GM21576 (cell line): ENCODE measurements around the gene MT1G.
A peak's percentile ranks its signal among the peaks of the same experiment; 100 is the strongest.
"Not testable (repeated sequence)": the region's sequence is repeated elsewhere in the genome, so short reads cannot be mapped to it uniquely, and the experiment has no call there.

Experiments used
- ATAC-seq: cut with Tn5 transposase; IDR thresholded peaks from one replicate; pipeline ENCODE4 v1.9.1; 2021; ENCODE audit warnings: mild to moderate bottlenecking, moderate library complexity; ENCODE audit not compliant: unreplicated experiment

MT1G gene

GRCh38 chr16:56637814-56638750 lies 29.8 kb downstream of the MT1G start, which contains the start of gene MT1A:
MT1A (plus strand) TSS chr16:56638666; CDS start chr16:56638739, 73 bp downstream.
- ATAC-seq, result no peak

- no peak for ATAC-seq
Observed at GRCh38 chr16:56636616-56637413, 31.1 kb downstream of the MT1G start.

- ATAC-seq, result no peak
Observed at GRCh38 chr16:56635441-56635967, 32.4 kb downstream of the MT1G start.

GRCh38 chr16:56634715-56635440 lies 33.0 kb downstream of the MT1G start:
- no peak for ATAC-seq

GRCh38 chr16:56633535-56633934 lies 34.3 kb downstream of the MT1G start:
- no peak for ATAC-seq

GRCh38 chr16:56632848-56633365 lies 35.0 kb downstream of the MT1G start:
- ATAC-seq, result no peak

- no peak for ATAC-seq
Observed at GRCh38 chr16:56632156-56632847, 35.6 kb downstream of the MT1G start, which contains the start of gene MT1M. MT1M (plus strand) TSS chr16:56632659; CDS start chr16:56632732, 73 bp downstream.

- no peak for ATAC-seq
Observed at GRCh38 chr16:56631832-56632155, 36.1 kb downstream of the MT1G start.

GRCh38 chr16:56631197-56631596 lies 36.7 kb downstream of the MT1G start:
- ATAC-seq, result no peak

GRCh38 chr16:56630134-56630533 lies 37.7 kb downstream of the MT1G start:
- peak; percentile 88 for ATAC-seq

GRCh38 chr16:56629531-56629930 lies 38.3 kb downstream of the MT1G start:
- no peak for ATAC-seq

- ATAC-seq, result no peak
Observed at GRCh38 chr16:56628486-56629350, 39.1 kb downstream of the MT1G start.

GRCh38 chr16:56626685-56627084 lies 41.2 kb downstream of the MT1G start:
- ATAC-seq, result no peak

- ATAC-seq, result no peak
Observed at GRCh38 chr16:56625943-56626654, 41.8 kb downstream of the MT1G start.

GRCh38 chr16:56625140-56625942 lies 42.5 kb downstream of the MT1G start, which contains the start of gene MT1E:
MT1E (plus strand) TSS chr16:56625781; CDS start chr16:56625852, 71 bp downstream.
- no peak for ATAC-seq

- no peak for ATAC-seq
Observed at GRCh38 chr16:56623637-56624036, 44.2 kb downstream of the MT1G start.

GRCh38 chr16:56623184-56623583 lies 44.7 kb downstream of the MT1G start:
- not testable (repeated sequence) for ATAC-seq
